ENCODE data around the gene VMAC.

- TF ChIP-seq CTCF (IDR thresholded peaks at IDR 0.05; ENCODE audit: low read depth, low read length): no peak
- TF ChIP-seq EZH2phosphoT487 (IDR thresholded peaks at IDR 0.05; ENCODE audit: low read depth): no peak
Measured at GRCh38 chr19:5949792-5950305, 45.2 kb downstream of the VMAC start.

All from OCI-LY3 (cell line).